Dendritic cell treated with granulocyte-macrophage colony-stimulating factor and Interleukin-4, amounts not matched to agents 40 ng/mL and 50 ng/mL, for 4 days (primary cell): ENCODE data around the gene ANKRD13B.
"Not testable (repeated sequence)": the region's sequence is repeated elsewhere in the genome, so short reads cannot be mapped to it uniquely, and the experiment has no call there.

Experiments
- H3K27ac Mint-ChIP-seq: one replicate; pipeline ENCODE4 v1.8.0; 2022; ENCODE audit warnings: mild to moderate bottlenecking, mixed read lengths
- H3K27me3 Mint-ChIP-seq: one replicate; pipeline ENCODE4 v1.8.0; 2022; ENCODE audit warnings: mild to moderate bottlenecking, mixed read lengths
- H3K36me3 Mint-ChIP-seq: one replicate; pipeline ENCODE4 v1.8.0; 2022; ENCODE audit warnings: low read depth, mixed read lengths
- H3K4me1 Mint-ChIP-seq: one replicate; pipeline ENCODE4 v1.8.0; 2022; ENCODE audit warnings: low read depth, mixed read lengths
- H3K4me3 Mint-ChIP-seq: one replicate; pipeline ENCODE4 v1.8.0; 2022; ENCODE audit warnings: mild to moderate bottlenecking, moderate library complexity, mixed read lengths
- H3K9me3 Mint-ChIP-seq: one replicate; pipeline ENCODE4 v1.8.0; 2022; ENCODE audit warnings: mixed read lengths
- intact Hi-C: fragments of 100-400 bp; cut with micrococcal nuclease; formaldehyde crosslinking; loops from one replicate; pipeline ENCODE4 v1.15.0; 2022

The ANKRD13B gene

DNA sequence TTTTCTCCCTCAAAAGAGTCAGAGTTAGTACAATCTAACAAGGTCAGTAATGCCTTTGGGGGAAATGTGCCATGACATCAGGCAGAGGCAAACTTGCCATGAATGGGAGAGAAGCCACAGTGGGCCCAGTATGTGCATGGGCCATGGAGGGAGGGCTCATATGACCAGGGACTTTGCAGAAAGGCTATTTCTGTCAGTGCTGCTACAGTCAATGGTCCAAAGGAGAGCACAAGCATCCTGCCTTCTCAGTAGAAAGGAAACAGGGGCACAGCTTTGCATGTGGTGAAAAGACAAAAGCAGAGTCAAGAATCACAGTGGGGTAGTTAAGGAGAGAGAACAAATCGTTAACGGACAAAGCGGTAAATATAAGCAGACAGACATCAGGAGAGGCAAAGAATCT is 41.0 kb downstream of the ANKRD13B start:
- intact Hi-C loops: no loop called here
- Mint-ChIP-seq H3K4me1 (peaks cover 2% of the 10 kb centered on the region), H3K4me3 (no peak overlapping the region), H3K27me3 (no peaks in the 10 kb centered on the region), H3K9me3 (no peaks in the 10 kb centered on the region), H3K36me3 (peaks cover 83% of the 10 kb centered on the region), H3K27ac (no peak overlapping the region)

DNA sequence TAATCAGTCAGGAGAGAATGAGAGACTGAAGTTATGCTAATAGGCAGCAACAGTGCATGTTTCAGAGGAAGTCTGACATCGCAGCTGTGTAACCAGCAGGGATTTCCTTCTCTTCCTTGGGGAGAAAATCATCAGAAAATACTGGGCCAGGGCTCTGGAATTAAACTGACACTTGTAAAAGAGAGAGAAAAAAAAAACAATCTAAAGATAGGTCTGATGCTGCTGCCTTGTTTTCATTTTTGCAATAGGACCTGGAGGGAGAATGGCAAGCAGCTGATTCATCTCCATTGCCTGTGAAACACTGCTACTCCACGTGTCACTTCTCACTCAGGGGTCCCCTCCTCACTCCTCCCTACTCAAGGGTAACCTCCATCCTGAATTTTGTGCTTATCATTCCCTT is 47.5 kb downstream of the ANKRD13B start:
- Mint-ChIP-seq H3K9me3 (no peaks in the 10 kb centered on the region), H3K4me1 (peaks cover 36% of the 10 kb centered on the region), H3K36me3 (peaks cover 59% of the 10 kb centered on the region), H3K27ac (no peak overlapping the region), H3K4me3 (no peak overlapping the region), H3K27me3 (no peaks in the 10 kb centered on the region)
- intact Hi-C loops: no loop called here

DNA sequence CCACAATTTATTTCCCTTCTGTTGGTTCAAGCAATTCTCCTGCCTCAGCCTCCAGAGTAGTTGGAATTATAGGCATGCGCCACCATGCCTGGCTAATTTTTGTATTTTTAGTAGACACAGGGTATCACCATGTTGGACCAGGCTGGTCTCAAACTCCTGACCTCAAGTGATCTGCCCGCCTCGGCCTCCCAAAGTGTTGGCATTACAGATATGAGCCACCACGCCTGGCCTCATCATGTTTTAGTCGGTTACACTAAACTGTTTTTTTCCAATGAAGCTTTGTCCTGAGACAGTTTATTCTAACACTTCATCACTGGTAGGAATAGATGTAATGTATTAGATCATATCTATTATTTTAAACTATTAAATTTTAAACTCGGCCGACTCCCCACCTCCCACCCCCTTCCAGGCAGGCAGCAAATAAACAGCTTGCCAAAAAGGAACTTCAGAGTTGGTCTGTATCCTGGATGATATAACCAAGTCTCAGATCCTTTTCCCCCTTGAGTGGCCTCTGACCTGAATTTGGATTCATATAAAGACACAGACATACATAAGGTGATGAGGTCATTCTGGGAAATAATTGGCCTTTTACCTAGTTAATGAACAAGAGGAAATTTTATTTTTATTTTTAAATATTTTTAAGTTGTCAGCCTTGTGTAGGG is 48.2 kb downstream of the ANKRD13B start:
- Mint-ChIP-seq H3K27me3 (no peaks in the 10 kb centered on the region), H3K4me1 (peaks cover 43% of the 10 kb centered on the region), H3K36me3 (peaks cover 59% of the 10 kb centered on the region), H3K9me3 (no peaks in the 10 kb centered on the region), H3K27ac (no peak overlapping the region), H3K4me3 (no peak overlapping the region)
- intact Hi-C loops: no loop called here

DNA sequence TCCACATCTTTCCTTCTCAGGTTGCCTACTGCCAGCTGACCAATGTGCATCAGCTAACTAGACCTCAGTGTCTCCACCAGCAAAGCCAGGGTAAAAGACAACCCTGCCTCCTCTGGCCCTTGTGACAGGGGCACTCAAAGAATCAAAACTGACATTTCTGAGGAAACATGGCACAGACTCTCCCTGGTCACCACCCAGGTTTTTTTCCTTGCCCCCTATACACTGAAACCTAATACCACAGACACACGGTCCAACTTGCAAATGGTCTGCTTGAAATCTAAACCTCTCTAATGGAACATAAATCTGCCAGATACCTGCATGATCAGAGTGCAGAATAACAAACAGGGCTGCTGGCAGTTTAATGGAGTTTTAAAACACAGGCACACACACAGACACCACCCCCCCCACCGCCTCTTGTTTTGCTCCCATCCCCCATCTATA is 49.3 kb downstream of the ANKRD13B start:
- Mint-ChIP-seq H3K36me3 (peaks cover 58% of the 10 kb centered on the region), H3K4me1 (peaks cover 45% of the 10 kb centered on the region), H3K27me3 (no peaks in the 10 kb centered on the region), H3K4me3 (no peak overlapping the region), H3K9me3 (no peaks in the 10 kb centered on the region), H3K27ac (no peak overlapping the region)
- intact Hi-C loops: no loop called here

DNA sequence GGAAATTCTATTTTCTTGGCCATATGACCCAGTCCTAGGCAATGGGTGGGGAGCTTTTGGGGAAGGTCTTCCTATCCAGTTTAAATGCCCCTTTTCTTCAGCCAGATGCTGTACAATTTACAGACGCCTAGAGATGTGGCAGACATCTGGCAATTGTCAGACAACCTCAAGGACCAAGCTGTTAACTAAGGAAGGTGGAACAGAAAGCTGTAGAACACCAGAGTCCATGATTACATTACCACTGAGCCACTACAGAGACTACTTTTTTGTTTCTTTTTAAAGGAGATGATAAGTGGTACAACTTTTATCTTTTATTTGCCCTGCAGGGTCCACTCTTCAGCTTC is 50.9 kb downstream of the ANKRD13B start:
- no peaks in the 10 kb centered on the region for H3K27me3 Mint-ChIP-seq
- peaks cover 45% of the 10 kb centered on the region for H3K4me1 Mint-ChIP-seq
- H3K9me3 Mint-ChIP-seq: no peaks in the 10 kb centered on the region
- intact Hi-C loops: no loop called here
- no peak overlapping the region for H3K4me3 Mint-ChIP-seq
- H3K27ac Mint-ChIP-seq: peak overlapping the region; percentile 17
- peaks cover 65% of the 10 kb centered on the region for H3K36me3 Mint-ChIP-seq

DNA sequence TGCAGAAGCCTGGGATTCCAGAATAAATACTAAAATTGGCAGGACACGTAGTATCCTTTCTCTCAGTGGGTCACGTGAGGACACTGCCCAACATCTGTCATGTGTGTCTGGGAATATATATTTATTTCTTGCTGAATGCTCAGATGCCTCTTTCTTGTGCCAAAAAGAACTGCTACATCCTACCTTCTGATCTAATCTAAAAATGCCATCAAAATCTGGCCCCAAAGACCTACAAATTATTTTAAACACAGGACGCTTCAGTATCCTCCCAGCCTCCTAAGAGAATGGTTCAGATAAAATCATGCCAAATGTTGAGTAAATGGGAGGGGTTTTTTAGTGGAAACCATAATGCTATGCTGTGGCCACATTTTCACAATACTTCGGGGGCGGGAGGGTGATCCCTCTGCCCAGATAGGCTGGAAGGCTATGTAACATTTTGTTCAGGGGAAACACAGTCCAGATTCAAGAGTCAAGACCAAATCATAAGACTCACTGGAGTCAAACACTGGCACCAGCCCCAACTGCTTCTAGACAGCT is 52.7 kb downstream of the ANKRD13B start:
- H3K27ac Mint-ChIP-seq: peak overlapping the region; percentile 41
- no peaks in the 10 kb centered on the region for H3K9me3 Mint-ChIP-seq
- no peaks in the 10 kb centered on the region for H3K27me3 Mint-ChIP-seq
- no peak overlapping the region for H3K4me3 Mint-ChIP-seq
- H3K36me3 Mint-ChIP-seq: peaks cover 78% of the 10 kb centered on the region
- intact Hi-C loops: no loop called here
- peaks cover 38% of the 10 kb centered on the region for H3K4me1 Mint-ChIP-seq

DNA sequence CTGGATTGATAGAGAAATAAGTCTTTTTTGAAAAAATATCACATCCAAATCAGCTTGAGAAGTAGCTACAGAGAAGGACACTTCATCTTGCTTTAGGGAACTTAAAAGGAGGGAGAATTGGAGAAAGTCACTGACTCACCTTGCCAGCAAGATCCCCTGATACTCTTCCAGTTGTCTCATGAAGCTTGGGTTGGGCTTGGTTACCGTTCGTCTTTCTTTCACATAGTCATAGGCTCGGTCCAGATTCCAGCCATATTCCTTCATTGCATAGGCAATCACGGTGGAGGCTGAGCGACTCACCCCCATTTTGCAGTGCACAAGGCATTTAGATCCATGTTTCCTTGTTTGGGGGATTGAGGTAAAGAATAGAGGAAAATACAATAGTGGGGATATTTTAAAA is 55.1 kb downstream of the ANKRD13B start:
- Mint-ChIP-seq H3K36me3 (peaks cover 80% of the 10 kb centered on the region), H3K9me3 (no peaks in the 10 kb centered on the region), H3K27ac (no peak overlapping the region), H3K4me1 (peaks cover 27% of the 10 kb centered on the region), H3K27me3 (no peaks in the 10 kb centered on the region), H3K4me3 (no peak overlapping the region)
- intact Hi-C loops: no loop called here

DNA sequence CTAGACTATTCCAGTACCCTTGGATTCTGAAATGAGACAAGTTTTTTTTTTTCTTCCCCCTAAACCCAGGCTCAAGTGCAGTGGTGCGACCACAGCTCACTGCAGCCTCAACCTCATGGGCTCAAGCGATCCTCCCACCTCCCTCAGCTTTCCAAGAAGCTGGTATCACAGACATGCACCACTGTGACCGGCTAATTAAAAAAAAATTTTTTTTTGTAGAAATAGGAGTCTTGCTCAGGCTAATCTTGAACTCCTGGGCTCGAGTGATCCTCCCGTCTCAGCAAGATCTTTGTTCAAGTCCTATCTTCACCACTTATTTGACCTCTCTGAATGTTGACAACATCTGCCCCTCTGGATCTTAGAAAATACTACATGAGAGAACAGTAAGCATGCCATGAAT is 56.4 kb downstream of the ANKRD13B start:
- Mint-ChIP-seq H3K36me3 (peaks cover 66% of the 10 kb centered on the region), H3K4me3 (no peak overlapping the region), H3K27me3 (no peaks in the 10 kb centered on the region), H3K27ac (no peak overlapping the region), H3K4me1 (peaks cover 27% of the 10 kb centered on the region), H3K9me3 (no peaks in the 10 kb centered on the region)
- intact Hi-C loops: no loop called here

DNA sequence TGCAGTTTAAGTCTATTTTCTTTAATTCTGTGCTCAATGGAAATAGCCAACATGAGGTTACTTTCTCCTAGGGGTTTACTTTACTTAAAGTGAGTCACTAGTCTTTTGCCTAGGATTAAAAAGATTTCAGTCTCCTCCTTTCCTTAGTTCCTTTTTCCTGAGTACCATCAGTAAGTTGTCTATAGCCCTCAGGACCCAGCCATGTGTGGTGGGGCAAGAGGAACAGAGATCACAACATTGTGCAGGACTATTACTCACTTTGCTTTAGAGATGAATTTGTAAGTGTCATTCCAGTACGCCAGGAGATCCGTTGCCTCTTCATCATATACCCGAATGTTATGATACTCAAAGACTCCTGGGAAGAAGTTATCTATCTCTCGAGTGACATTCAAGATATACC is 57.5 kb downstream of the ANKRD13B start:
- no peak overlapping the region for H3K4me3 Mint-ChIP-seq
- intact Hi-C loops: no loop called here
- peaks cover 20% of the 10 kb centered on the region for H3K4me1 Mint-ChIP-seq
- H3K27me3 Mint-ChIP-seq: no peaks in the 10 kb centered on the region
- H3K27ac Mint-ChIP-seq: no peak overlapping the region
- H3K36me3 Mint-ChIP-seq: peaks cover 65% of the 10 kb centered on the region
- H3K9me3 Mint-ChIP-seq: no peaks in the 10 kb centered on the region

DNA sequence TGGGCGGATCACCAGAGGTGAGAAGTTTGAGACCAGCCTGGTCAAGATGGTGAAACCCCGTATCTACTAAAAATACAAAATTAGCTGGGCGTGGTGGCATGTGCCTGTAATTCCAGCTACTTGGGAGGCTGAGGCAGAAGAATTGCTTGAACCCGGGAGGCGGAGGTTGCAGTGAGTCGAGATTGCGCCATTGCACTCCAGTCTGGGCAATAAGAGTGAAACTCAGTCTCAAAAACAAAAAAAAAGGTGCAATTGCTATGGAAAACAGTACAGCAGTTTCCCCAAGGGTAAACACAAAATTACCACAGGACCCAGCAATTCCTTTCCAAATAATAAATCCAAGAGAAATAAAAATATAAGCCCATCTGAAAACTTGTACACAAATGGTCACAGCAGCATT is 59.0 kb downstream of the ANKRD13B start:
- peaks cover 10% of the 10 kb centered on the region for H3K4me1 Mint-ChIP-seq
- intact Hi-C loops, H3K9me3 Mint-ChIP-seq, H3K4me3 Mint-ChIP-seq, H3K27ac Mint-ChIP-seq, H3K27me3 Mint-ChIP-seq: not testable (repeated sequence)
- H3K36me3 Mint-ChIP-seq: peaks cover 65% of the 10 kb centered on the region

DNA sequence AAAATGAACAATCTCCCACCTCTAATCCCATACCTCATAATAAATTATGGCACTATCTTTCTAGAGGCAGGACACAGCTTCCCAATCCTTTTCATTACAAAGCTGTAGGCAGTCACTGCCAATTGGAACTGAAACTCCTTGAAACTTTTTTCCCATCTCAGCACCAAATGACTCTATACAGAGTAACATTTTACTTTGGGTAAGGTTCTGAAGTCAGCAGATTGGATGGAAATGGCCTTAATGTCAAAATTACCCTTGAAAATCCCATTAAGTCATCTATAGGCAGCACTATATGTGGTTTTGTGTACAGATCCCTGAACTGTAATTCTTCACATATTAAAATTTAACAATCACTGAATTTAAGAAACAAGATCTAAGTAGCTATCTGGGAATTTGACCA is 60.0 kb downstream of the ANKRD13B start:
- Mint-ChIP-seq H3K27ac (no peak overlapping the region), H3K9me3 (no peaks in the 10 kb centered on the region), H3K4me3 (no peak overlapping the region), H3K36me3 (peaks cover 67% of the 10 kb centered on the region), H3K27me3 (no peaks in the 10 kb centered on the region), H3K4me1 (peaks cover 10% of the 10 kb centered on the region)
- intact Hi-C loops: no loop called here

DNA sequence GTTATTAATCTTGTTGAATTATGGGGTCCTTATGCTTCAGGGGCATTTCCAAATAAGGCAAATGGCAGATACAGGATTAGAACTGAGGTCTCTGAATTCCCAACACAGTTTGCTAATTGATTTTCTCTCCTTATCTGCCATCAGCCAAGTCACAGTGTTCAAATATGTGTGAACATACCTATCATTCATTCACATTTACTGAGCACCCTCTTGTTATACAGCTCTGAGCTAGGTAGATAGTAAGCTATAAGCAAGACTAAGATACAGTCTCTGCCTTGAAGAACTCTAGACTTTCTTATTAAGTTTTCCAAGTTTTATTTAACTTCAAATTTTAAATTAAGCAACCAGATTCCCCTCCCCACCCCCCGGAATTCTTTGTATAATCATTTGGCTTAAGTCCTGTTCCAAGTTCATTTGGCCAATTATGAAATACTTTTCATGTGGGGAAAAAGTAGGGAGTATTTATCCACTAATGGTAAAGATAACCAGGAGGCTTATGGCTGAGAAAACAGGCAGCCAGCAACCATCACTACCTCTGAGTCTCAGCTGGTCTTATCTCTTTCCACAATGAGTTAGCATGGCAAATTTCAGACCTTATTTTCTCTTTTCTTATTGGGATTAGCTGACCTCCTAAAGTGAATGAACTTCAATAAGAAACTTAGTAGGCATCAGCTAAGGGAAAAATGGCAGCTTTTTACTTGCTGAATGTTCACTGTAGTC is 61.2 kb downstream of the ANKRD13B start:
- Mint-ChIP-seq H3K36me3 (peaks cover 68% of the 10 kb centered on the region), H3K4me1 (peaks cover 10% of the 10 kb centered on the region), H3K27me3 (no peaks in the 10 kb centered on the region), H3K27ac (no peak overlapping the region), H3K4me3 (no peak overlapping the region), H3K9me3 (no peaks in the 10 kb centered on the region)
- intact Hi-C loops: no loop called here

DNA sequence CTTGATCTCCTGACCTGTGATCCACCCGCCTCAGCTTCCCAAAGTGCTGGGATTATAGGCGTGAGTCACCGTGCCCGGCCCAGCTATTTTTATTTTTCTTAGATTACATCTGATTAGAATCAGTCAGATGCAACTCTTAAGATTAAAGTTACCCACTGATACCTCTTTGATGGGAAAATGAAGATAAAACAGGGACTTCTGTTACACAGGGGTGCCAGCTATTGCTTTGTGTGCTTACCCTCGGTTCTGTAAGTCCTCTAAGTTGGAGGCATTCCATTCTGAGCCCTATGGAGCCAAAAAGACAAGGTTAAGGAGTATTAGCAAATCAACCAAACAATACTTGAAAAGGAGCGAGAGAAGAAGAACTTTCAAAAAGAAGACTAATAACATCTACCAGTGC is 62.4 kb downstream of the ANKRD13B start:
- Mint-ChIP-seq H3K9me3 (no peaks in the 10 kb centered on the region), H3K4me1 (peaks cover 3% of the 10 kb centered on the region), H3K4me3 (no peak overlapping the region), H3K27me3 (no peaks in the 10 kb centered on the region), H3K36me3 (peaks cover 64% of the 10 kb centered on the region), H3K27ac (no peak overlapping the region)
- intact Hi-C loops: no loop called here

DNA sequence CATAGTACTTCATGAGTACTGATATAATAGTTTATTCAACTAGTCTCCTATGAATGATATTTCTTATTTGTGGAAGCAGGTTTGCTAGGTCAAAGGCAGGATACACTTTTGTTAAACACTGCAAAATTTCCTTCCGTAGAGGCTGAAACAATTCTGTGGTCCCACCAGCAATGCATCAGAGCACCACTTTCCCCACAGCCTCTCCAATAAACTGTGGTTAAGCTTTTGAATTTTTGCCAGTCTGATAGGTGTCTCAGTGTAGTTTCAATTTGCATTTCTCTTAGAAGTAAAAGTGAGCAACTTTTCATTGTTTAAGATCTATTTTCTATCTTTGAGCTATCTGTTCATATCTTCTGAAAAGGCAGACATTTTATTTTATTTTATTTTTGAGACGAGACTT is 66.2 kb downstream of the ANKRD13B start:
- H3K4me1 Mint-ChIP-seq: peaks cover 14% of the 10 kb centered on the region
- H3K9me3 Mint-ChIP-seq: no peaks in the 10 kb centered on the region
- no peak overlapping the region for H3K27ac Mint-ChIP-seq
- H3K36me3 Mint-ChIP-seq: peaks cover 76% of the 10 kb centered on the region
- no peaks in the 10 kb centered on the region for H3K27me3 Mint-ChIP-seq
- intact Hi-C loops: no loop called here
- H3K4me3 Mint-ChIP-seq: no peak overlapping the region

DNA sequence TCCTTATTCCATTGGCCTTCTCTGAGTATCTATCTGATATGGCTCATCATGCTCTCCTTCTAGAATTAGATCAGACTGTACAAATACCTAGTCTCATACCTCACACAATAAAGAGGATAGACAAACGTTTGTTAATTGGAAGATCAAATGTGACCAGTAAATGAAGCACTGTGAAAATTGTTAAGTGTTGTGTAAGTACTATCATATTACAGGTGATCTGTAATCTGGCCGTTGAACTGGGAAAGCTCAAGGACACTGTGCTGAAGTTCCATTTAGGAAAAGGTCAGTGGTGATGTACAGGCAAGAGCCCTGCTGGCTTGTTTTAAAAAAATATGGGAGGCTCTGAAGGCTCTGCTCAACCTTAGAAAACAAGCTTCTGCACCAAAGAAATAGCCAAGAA is 68.3 kb downstream of the ANKRD13B start:
- peaks cover 24% of the 10 kb centered on the region for H3K4me1 Mint-ChIP-seq
- peaks cover 64% of the 10 kb centered on the region for H3K36me3 Mint-ChIP-seq
- H3K4me3 Mint-ChIP-seq: no peak overlapping the region
- no peak overlapping the region for H3K27ac Mint-ChIP-seq
- intact Hi-C loops: no loop called here
- no peaks in the 10 kb centered on the region for H3K9me3 Mint-ChIP-seq
- no peaks in the 10 kb centered on the region for H3K27me3 Mint-ChIP-seq
